Fibroblast of lung (primary cell): Measurements from ENCODE around the gene ZNF280A. TPM values are rescaled to one million over a fixed set of nuclear protein-coding genes. Genes with fewer than 3 reads are reported as not detected.

ENCODE experiments used
- DNase-seq, 2 donors: peaks; one replicate each; pipeline versions ENCODE4 v3.0.0 to v3.0.0-alpha.2; 2010; ENCODE audit warnings: low read depth in 2 of 2
- H2AFZ ChIP-seq: 2 replicates; pipeline ENCODE4 v1.5.1; 2012; ENCODE audit warnings: low read length, control low read depth, inconsistent platforms
- H3K27ac ChIP-seq: 2 replicates; pipeline ENCODE4 v1.5.1; 2011; ENCODE audit warnings: low read length, control low read depth; ENCODE audit not compliant: insufficient read depth
- H3K27me3 ChIP-seq: 2 replicates; pipeline ENCODE4 v1.5.1; 2011; ENCODE audit warnings: mild to moderate bottlenecking, low read length; ENCODE audit not compliant: control insufficient read depth, insufficient read depth
- H3K36me3 ChIP-seq: 2 replicates; pipeline ENCODE4 v1.5.1; 2011; ENCODE audit warnings: low read length; ENCODE audit not compliant: control insufficient read depth, insufficient read depth
- H3K4me1 ChIP-seq: 2 replicates; pipeline ENCODE4 v1.5.1; 2011; ENCODE audit warnings: low read length; ENCODE audit not compliant: control insufficient read depth, insufficient read depth; ENCODE audit errors: extremely low read depth
- H3K4me2 ChIP-seq: 2 replicates; pipeline ENCODE4 v1.5.1; 2011; ENCODE audit warnings: low read length, control low read depth; ENCODE audit not compliant: insufficient read depth; ENCODE audit errors: extremely low read depth
- H3K4me3 ChIP-seq, 4 experiments: fragments of 200-600 bp in 1 of 4; sonication (generic) in 1 of 4; replicated peaks in 1 of 4; 2 replicates each; pipeline ENCODE4 v1.5.1; 2011 to 2016; ENCODE audit warnings: low read length in 4 of 4, low read depth in 3 of 4, mild to moderate bottlenecking in 3 of 4, control low read depth in 2 of 4, inconsistent platforms in 1 of 4, mixed read lengths in 1 of 4; ENCODE audit not compliant: insufficient read depth in 1 of 4; ENCODE audit errors: control extremely low read depth in 1 of 4
- H3K79me2 ChIP-seq: 2 replicates; pipeline ENCODE4 v1.5.1; 2012; ENCODE audit warnings: mild to moderate bottlenecking, low read length, inconsistent platforms; ENCODE audit not compliant: control insufficient read depth, insufficient read depth
- H3K9ac ChIP-seq: 2 replicates; pipeline ENCODE4 v1.5.1; 2011; ENCODE audit warnings: mild to moderate bottlenecking, low read length, control low read depth; ENCODE audit not compliant: insufficient read depth
- H3K9me3 ChIP-seq: 2 replicates; pipeline ENCODE4 v1.5.1; 2012; ENCODE audit warnings: low read depth, low read length; ENCODE audit not compliant: control insufficient read depth, insufficient read depth
- H4K20me1 ChIP-seq: 2 replicates; pipeline ENCODE4 v1.5.1; 2011; ENCODE audit warnings: low read length; ENCODE audit not compliant: control insufficient read depth, insufficient read depth; ENCODE audit errors: extremely low read depth
- EZH2 ChIP-seq: IDR thresholded peaks from 2 replicates; pipeline ENCODE4 v1.5.1; 2012; ENCODE audit warnings: low read length, control low read depth, mild to moderate bottlenecking; ENCODE audit errors: missing control alignments
- polyA plus RNA-seq, 2 donors: library from polyadenylated mRNA; depleted of rRNA in 1 of 2; stranded (reverse) in 1 of 2; unstranded in 1 of 2; fragments of >200 nt; gene quantifications; 2 replicates each; pipeline ENCODE4 v1.2.1, GENCODE V29; 2011 to 2012; ENCODE audit warnings: missing spikeins in 1 of 2
- total RNA-seq: library from RNA; depleted of rRNA; stranded (reverse); fragments of >200 nt; gene quantifications from 2 replicates; pipeline ENCODE4 v1.2.1, GENCODE V29; 2014
- TF ChIP-seq, protein P1 (sequence below), 2 donors: IDR thresholded peaks in 1 of 2; conservative IDR thresholded peaks in 1 of 2; 1 replicate in 1 of 2; 2 replicates in 1 of 2; pipeline ENCODE4 v1.5.1; 2011 to 2012; ENCODE audit warnings: low read length in 2 of 2, control low read depth in 1 of 2, inconsistent platforms in 1 of 2, low read depth in 1 of 2, mild to moderate bottlenecking in 1 of 2

Gene ZNF280A
- total and polyA plus RNA-seq, 2 donors (not counting 1 experiment from before 2014, with no cell fraction given) = not detected

DNA sequence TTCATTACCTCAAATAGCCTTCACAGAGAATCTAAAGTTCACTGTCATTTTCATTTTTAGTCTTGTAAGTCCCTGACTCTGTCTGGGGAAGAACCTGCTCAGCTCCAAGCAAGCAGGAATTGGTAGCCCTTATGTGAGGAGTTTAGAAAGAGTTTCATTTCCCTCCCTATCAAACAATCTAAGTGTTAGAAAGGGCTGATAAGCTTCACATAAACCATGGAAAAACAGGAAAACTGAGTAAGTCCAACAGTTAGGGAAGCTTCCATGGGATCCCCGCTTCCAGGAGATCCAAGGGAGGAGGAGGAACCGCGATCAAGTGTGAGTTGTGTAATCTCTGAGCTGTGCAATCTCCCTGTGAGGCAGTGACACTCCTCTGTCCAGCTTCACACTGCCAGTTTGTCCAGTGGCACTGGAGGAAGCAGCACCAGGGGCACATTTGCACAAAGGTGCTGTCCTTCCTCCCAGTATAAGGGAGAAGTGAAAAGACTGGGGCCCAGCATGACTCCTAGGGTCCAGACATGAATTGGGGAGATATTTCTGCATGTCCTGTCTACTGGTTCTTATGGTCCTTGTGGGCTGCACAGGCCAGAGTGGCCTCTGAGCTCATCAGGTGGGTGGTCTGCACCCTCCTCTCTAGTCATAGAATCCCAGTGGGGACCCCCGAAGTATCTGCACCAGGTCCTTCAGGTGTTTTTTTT is 34.7 kb upstream of the ZNF280A start:
- Histone ChIP-seq H3K27me3 (no peaks in the 10 kb centered on the region), H3K9me3 (no peaks in the 10 kb centered on the region), H3K9ac (no peak overlapping the region), H3K36me3 (no peaks in the 10 kb centered on the region), H3K4me1 (no peaks in the 10 kb centered on the region), H4K20me1 (no peaks in the 10 kb centered on the region), H2AFZ (no peak overlapping the region), H3K4me3 (no peak overlapping the region), H3K79me2 (no peaks in the 10 kb centered on the region), H3K4me2 (no peak overlapping the region), H3K27ac (no peak overlapping the region)
- no peak for DNase-seq
- no peak for TF ChIP-seq EZH2
- TF ChIP-seq, protein P1, sequence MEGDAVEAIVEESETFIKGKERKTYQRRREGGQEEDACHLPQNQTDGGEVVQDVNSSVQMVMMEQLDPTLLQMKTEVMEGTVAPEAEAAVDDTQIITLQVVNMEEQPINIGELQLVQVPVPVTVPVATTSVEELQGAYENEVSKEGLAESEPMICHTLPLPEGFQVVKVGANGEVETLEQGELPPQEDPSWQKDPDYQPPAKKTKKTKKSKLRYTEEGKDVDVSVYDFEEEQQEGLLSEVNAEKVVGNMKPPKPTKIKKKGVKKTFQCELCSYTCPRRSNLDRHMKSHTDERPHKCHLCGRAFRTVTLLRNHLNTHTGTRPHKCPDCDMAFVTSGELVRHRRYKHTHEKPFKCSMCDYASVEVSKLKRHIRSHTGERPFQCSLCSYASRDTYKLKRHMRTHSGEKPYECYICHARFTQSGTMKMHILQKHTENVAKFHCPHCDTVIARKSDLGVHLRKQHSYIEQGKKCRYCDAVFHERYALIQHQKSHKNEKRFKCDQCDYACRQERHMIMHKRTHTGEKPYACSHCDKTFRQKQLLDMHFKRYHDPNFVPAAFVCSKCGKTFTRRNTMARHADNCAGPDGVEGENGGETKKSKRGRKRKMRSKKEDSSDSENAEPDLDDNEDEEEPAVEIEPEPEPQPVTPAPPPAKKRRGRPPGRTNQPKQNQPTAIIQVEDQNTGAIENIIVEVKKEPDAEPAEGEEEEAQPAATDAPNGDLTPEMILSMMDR (conservative IDR thresholded peaks at IDR 0.05 in 1 of 2, IDR thresholded peaks at IDR 0.05 in 1 of 2; ENCODE audit: low read depth in 1 of 2, low read length in 2 of 2) = no peak

- H3K4me1 ChIP-seq = no peaks in the 10 kb centered on the region
- no peak for DNase-seq
These were observed 33.9 kb upstream of the ZNF280A start for GRCh38 chr22:22553735-22554586.

GRCh38 chr22:22553141-22553540 is 33.1 kb upstream of the ZNF280A start:
- Histone ChIP-seq H3K27me3 (no peaks in the 10 kb centered on the region), H2AFZ (no peak overlapping the region), H4K20me1 (no peaks in the 10 kb centered on the region), H3K79me2 (no peaks in the 10 kb centered on the region), H3K27ac (no peak overlapping the region), H3K4me1 (no peaks in the 10 kb centered on the region), H3K9ac (no peak overlapping the region), H3K36me3 (no peaks in the 10 kb centered on the region), H3K9me3 (no peaks in the 10 kb centered on the region), H3K4me2 (no peak overlapping the region), H3K4me3 (no peak overlapping the region)
- TF ChIP-seq EZH2 = no peak
- TF ChIP-seq, protein P1 (conservative IDR thresholded peaks at IDR 0.05 in 1 of 2, IDR thresholded peaks at IDR 0.05 in 1 of 2; ENCODE audit: low read depth in 1 of 2, low read length in 2 of 2) = no peak
- no peak for DNase-seq

More at GRCh38 chr22:22553735-22554586, 33.9 kb upstream of the ZNF280A start:
- Histone ChIP-seq H4K20me1 (no peaks in the 10 kb centered on the region), H3K36me3 (no peaks in the 10 kb centered on the region), H3K27ac (no peak overlapping the region), H3K79me2 (no peaks in the 10 kb centered on the region), H3K9ac (no peak overlapping the region), H3K4me2 (no peak overlapping the region), H3K27me3 (no peaks in the 10 kb centered on the region), H3K9me3 (no peaks in the 10 kb centered on the region), H3K4me3 (no peak overlapping the region), H2AFZ (no peak overlapping the region)
- no peak for TF ChIP-seq EZH2
- TF ChIP-seq, protein P1 (conservative IDR thresholded peaks at IDR 0.05 in 1 of 2, IDR thresholded peaks at IDR 0.05 in 1 of 2; ENCODE audit: low read depth in 1 of 2, low read length in 2 of 2) = no peak
